CD14-positive monocyte (primary cell): ENCODE data around the gene FBXO4. TPM values are rescaled to one million over a fixed set of nuclear protein-coding genes. Genes with fewer than 3 reads are reported as not detected.

ENCODE experiments used
- DNase-seq, 3 donors: peaks; one replicate each; pipeline ENCODE4 v3.0.0-alpha.2; 2011 to 2022
- H2AFZ ChIP-seq: 2 replicates; pipeline ENCODE4 v1.6.0; 2012; ENCODE audit warnings: mild to moderate bottlenecking, low read depth, low read length, inconsistent platforms; ENCODE audit not compliant: insufficient read depth, poor library complexity, severe bottlenecking
- H3K27ac ChIP-seq, 2 donors: 1 replicate in 1 of 2; 2 replicates in 1 of 2; pipeline ENCODE4 v1.5.1; 2012 to 2013; ENCODE audit warnings: low read length in 2 of 2, control low read depth in 1 of 2, inconsistent platforms in 1 of 2, low read depth in 1 of 2, mild to moderate bottlenecking in 1 of 2
- H3K27me3 ChIP-seq, 2 donors: one replicate each; pipeline versions ENCODE4 v1.6.0 to v1.6.1; 2011 to 2013; ENCODE audit warnings: low read length in 2 of 2; ENCODE audit not compliant: control insufficient read depth in 2 of 2, insufficient read depth in 2 of 2
- H3K36me3 ChIP-seq, 2 donors: replicated peaks in 1 of 2; 1 replicate in 1 of 2; 2 replicates in 1 of 2; pipeline versions ENCODE4 v1.5.1 to v1.6.1; 2012 to 2013; ENCODE audit warnings: low read length in 2 of 2, control low read depth in 1 of 2, inconsistent platforms in 1 of 2, mild to moderate bottlenecking in 1 of 2; ENCODE audit not compliant: insufficient read depth in 2 of 2, control insufficient read depth in 1 of 2
- H3K4me1 ChIP-seq, 2 donors: 1 replicate in 1 of 2; 2 replicates in 1 of 2; pipeline versions ENCODE4 v1.5.1 to v1.6.1; 2012 to 2013; ENCODE audit warnings: low read length in 2 of 2, control low read depth in 1 of 2, inconsistent platforms in 1 of 2, mild to moderate bottlenecking in 1 of 2, moderate library complexity in 1 of 2; ENCODE audit not compliant: insufficient read depth in 2 of 2, control insufficient read depth in 1 of 2
- H3K4me2 ChIP-seq: replicated peaks from 2 replicates; pipeline ENCODE3; 2012; ENCODE audit warnings: low read length, moderate library complexity, mild to moderate bottlenecking; ENCODE audit not compliant: poor library complexity, severe bottlenecking; ENCODE audit errors: extremely low read depth
- H3K4me3 ChIP-seq, 3 experiments: fragments of 200-600 bp in 1 of 3; sonication (generic) in 1 of 3; replicated peaks in 1 of 3; 1 replicate in 2 of 3; 2 replicates in 1 of 3; pipeline ENCODE4 v1.5.1; 2011 to 2013; ENCODE audit warnings: low read length in 3 of 3, mild to moderate bottlenecking in 3 of 3, control low read depth in 2 of 3, low read depth in 2 of 3, inconsistent platforms in 1 of 3, moderate library complexity in 1 of 3
- H3K79me2 ChIP-seq: 2 replicates; pipeline ENCODE4 v1.6.0; 2012; ENCODE audit warnings: mild to moderate bottlenecking, control low read depth, inconsistent platforms, low read length, moderate library complexity; ENCODE audit not compliant: insufficient read depth
- H3K9ac ChIP-seq: 2 replicates; pipeline ENCODE4 v1.6.0; 2017; ENCODE audit warnings: low read length, mild to moderate bottlenecking; ENCODE audit not compliant: insufficient read depth, poor library complexity, severe bottlenecking
- H3K9me3 ChIP-seq, 2 donors: replicated peaks in 1 of 2; 1 replicate in 1 of 2; 2 replicates in 1 of 2; pipeline versions ENCODE4 v1.5.1 to v1.6.1; 2012 to 2013; ENCODE audit warnings: low read length in 2 of 2, control low read depth in 1 of 2; ENCODE audit not compliant: control insufficient read depth in 1 of 2, insufficient read depth in 1 of 2
- H4K20me1 ChIP-seq: 2 replicates; pipeline ENCODE4 v1.6.0; 2012; ENCODE audit warnings: mild to moderate bottlenecking, low read length, control low read depth, moderate library complexity; ENCODE audit not compliant: insufficient read depth
- H3K27ac Mint-ChIP-seq, 7 donors: one replicate each; pipeline ENCODE4 v1.8.0; 2020; ENCODE audit warnings: mild to moderate bottlenecking in 7 of 7, mixed read lengths in 7 of 7, moderate library complexity in 6 of 7, inconsistent platforms in 2 of 7
- H3K27me3 Mint-ChIP-seq, 3 donors: one replicate each; pipeline ENCODE4 v1.8.0; 2021 to 2022; ENCODE audit warnings: low read depth in 3 of 3, mild to moderate bottlenecking in 3 of 3, mixed read lengths in 3 of 3, moderate library complexity in 3 of 3, inconsistent platforms in 1 of 3
- H3K36me3 Mint-ChIP-seq, 2 donors: one replicate each; pipeline ENCODE4 v1.8.0; 2020; ENCODE audit warnings: mixed read lengths in 2 of 2, inconsistent platforms in 1 of 2, mild to moderate bottlenecking in 1 of 2
- H3K4me1 Mint-ChIP-seq: one replicate; pipeline ENCODE4 v1.8.0; 2020; ENCODE audit warnings: mild to moderate bottlenecking, mixed read lengths
- H3K4me3 Mint-ChIP-seq, 2 donors: one replicate each; pipeline ENCODE4 v1.8.0; 2020; ENCODE audit warnings: mild to moderate bottlenecking in 2 of 2, mixed read lengths in 2 of 2, moderate library complexity in 1 of 2
- H3K9me3 Mint-ChIP-seq, 7 donors: one replicate each; pipeline ENCODE4 v1.8.0; 2020 to 2022; ENCODE audit warnings: mixed read lengths in 7 of 7, mild to moderate bottlenecking in 6 of 7, moderate library complexity in 6 of 7, inconsistent platforms in 2 of 7
- CTCF ChIP-seq: fragments of 200-600 bp; IDR thresholded peaks from one replicate; pipeline ENCODE4 v1.8.0; 2022; ENCODE audit warnings: antibody characterized with exemption, mild to moderate bottlenecking
- WGBS: methylation state at CpG from one replicate; pipeline ENCODE4 v1.1.5; 2013; ENCODE audit warnings: missing lambda C conversion rate; ENCODE audit not compliant: insufficient coverage; 5-methylcytosine and 5-hydroxymethylcytosine counted together
- intact Hi-C, 2 donors: fragments of 100-400 bp; cut with micrococcal nuclease; formaldehyde crosslinking; loops; one replicate each; pipeline versions ENCODE4 v1.15.0 to v1.15.1; 2023
- polyA plus RNA-seq, 3 donors: library from polyadenylated mRNA; depleted of rRNA in 1 of 3; unstranded in 2 of 3; stranded (reverse) in 1 of 3; fragments of 300-500 nt in 2 of 3; fragments of >200 nt in 1 of 3; fragmentation: Illumina TruSeq in 2 of 3; gene quantifications; 1 replicate in 2 of 3; 2 replicates in 1 of 3; pipeline ENCODE4 v1.2.3, GENCODE V29; 2012 to 2021

Gene FBXO4
- polyA plus RNA-seq, 3 donors: 3.7 to 10.4 (median 8.7) TPM

- peak within 1 kb of the TSS; percentile 90 to 94 for H3K27ac ChIP-seq
- peak within 1 kb of the TSS; percentile 95 to 98 for H3K4me3 Mint-ChIP-seq
- DNase-seq: peak; percentile 98 to 99 (median 99)
- H3K79me2 ChIP-seq: peaks cover 39% of the 10 kb centered on the region
- H3K27me3 ChIP-seq: no peaks in the 10 kb centered on the region
- H3K27ac Mint-ChIP-seq: peak within 1 kb of the TSS; percentile 92 to 99 (median 98)
- H3K4me2 ChIP-seq: peak within 1 kb of the TSS; percentile 85
- peak within 1 kb of the TSS; percentile 91 for H3K9ac ChIP-seq
- no peak for TF ChIP-seq CTCF
- peaks cover 19 to 20% of the 10 kb centered on the region in 2 donors for H3K36me3 Mint-ChIP-seq
- H2AFZ ChIP-seq: peak within 1 kb of the TSS; percentile 75
- 0% methylated on average over 35 of the region's 55 CpGs for WGBS
- H3K9me3 Mint-ChIP-seq: peaks cover 0 to 2% (median 0%) of the 10 kb centered on the region in 7 donors
- H3K27me3 Mint-ChIP-seq: peaks cover 5 to 7% (median 6%) of the 10 kb centered on the region in 3 donors
- H3K9me3 ChIP-seq: no peaks in the 10 kb centered on the region
- H3K4me3 ChIP-seq: peak within 1 kb of the TSS; percentile 62 to 81 (median 79)
- H4K20me1 ChIP-seq: no peaks in the 10 kb centered on the region
- peaks cover 33% of the 10 kb centered on the region for H3K4me1 Mint-ChIP-seq
- peaks cover 15 to 17% of the 10 kb centered on the region in 2 donors for H3K36me3 ChIP-seq
- peaks cover 18 to 20% of the 10 kb centered on the region in 2 donors for H3K4me1 ChIP-seq
- intact Hi-C loops: loop anchor here (5.0 to 10.0 kb wide), 2 partner anchors 1069 to 1218 kb away; partner anchors contain the start of genes RPL37 (in 1 of the 2) and ZNF131 (in 1 of the 2)
Observed at GRCh38 chr5:41903892-41904799, 20.9 kb upstream of the FBXO4 start, which contains the start of gene RIMOC1. Gene RIMOC1, plus strand, starts transcription at chr5:41904344. Its CDS starts 24 bp downstream, at chr5:41904368.

GRCh38 chr5:41906151-41906550 is 18.9 kb upstream of the FBXO4 start:
- H3K36me3 ChIP-seq: peaks cover 35 to 37% of the 10 kb centered on the region in 2 donors
- H3K4me2 ChIP-seq: no peak overlapping the region
- peaks cover 39% of the 10 kb centered on the region for H3K79me2 ChIP-seq

More at GRCh38 chr5:41906151-41906550, 18.9 kb upstream of the FBXO4 start:
- Histone ChIP-seq H3K9me3 (no peaks in the 10 kb centered on the region), H2AFZ (no peak overlapping the region), H4K20me1 (no peaks in the 10 kb centered on the region), H3K27ac (no peak overlapping the region), H3K4me1 (peaks cover 18 to 20% of the 10 kb centered on the region in 2 donors), H3K4me3 (no peak overlapping the region), H3K9ac (no peak overlapping the region), H3K27me3 (no peaks in the 10 kb centered on the region)
- peaks cover 0 to 2% (median 0%) of the 10 kb centered on the region in 7 donors for H3K9me3 Mint-ChIP-seq
- DNase-seq: no peak
- intact Hi-C loops: loop anchor here in 1 of 2 donors (5.0 to 10.0 kb wide), 2 partner anchors 1071 to 1201 kb away; partner anchors contain the start of gene RPL37
- WGBS: no CpG with 5 or more reads among the region's 2 CpGs
- no peak overlapping the region for H3K4me3 Mint-ChIP-seq
- peaks cover 33% of the 10 kb centered on the region for H3K4me1 Mint-ChIP-seq
- peaks cover 36% of the 10 kb centered on the region in 2 donors for H3K36me3 Mint-ChIP-seq
- no peak for TF ChIP-seq CTCF
- H3K27ac Mint-ChIP-seq: no peak overlapping the region
- H3K27me3 Mint-ChIP-seq: peaks cover 2 to 5% (median 4%) of the 10 kb centered on the region in 3 donors
